GM19043 (cell line): ENCODE results near the gene PPM1G.

Experiments
- ATAC-seq: cut with Tn5 transposase; IDR thresholded peaks from one replicate; pipeline ENCODE4 v1.9.1; 2021; ENCODE audit warnings: low read depth; ENCODE audit not compliant: unreplicated experiment

Gene PPM1G

GRCh38 chr2:27420996-27421395 is 11.6 kb upstream of the PPM1G start:
- no peak for ATAC-seq

GRCh38 chr2:27416151-27416550 is 6.8 kb upstream of the PPM1G start:
- ATAC-seq: no peak

GRCh38 chr2:27412419-27413152 is 3.2 kb upstream of the PPM1G start:
- no peak for ATAC-seq

GRCh38 chr2:27408601-27409320 is 630 bp downstream of the PPM1G start:
- peak; percentile 5 for ATAC-seq

- ATAC-seq: no peak
These were observed 1.4 kb downstream of the PPM1G start for GRCh38 chr2:27407798-27408491.

- ATAC-seq: no peak
These were observed 8.8 kb downstream of the PPM1G start for GRCh38 chr2:27400348-27401135.

- no peak for ATAC-seq
These were observed 10.4 kb downstream of the PPM1G start for GRCh38 chr2:27398962-27399361.

GRCh38 chr2:27393225-27393624 is 16.2 kb downstream of the PPM1G start:
- no peak for ATAC-seq

GRCh38 chr2:27390822-27391679 is 18.3 kb downstream of the PPM1G start:
- ATAC-seq: no peak

- no peak for ATAC-seq
These were observed 27.7 kb downstream of the PPM1G start for GRCh38 chr2:27381577-27382181.

- ATAC-seq: peak; percentile 91
These were observed 28.5 kb downstream of the PPM1G start, which contains the start of gene ZNF513 for GRCh38 chr2:27380626-27381545. TSS of gene ZNF513 (minus strand) at chr2:27380734. CDS start at chr2:27380526, 208 bp downstream.

- ATAC-seq: peak; percentile 30
These were observed 29.4 kb downstream of the PPM1G start for GRCh38 chr2:27379836-27380625.

GRCh38 chr2:27379383-27379835 is 30.0 kb downstream of the PPM1G start:
- ATAC-seq: no peak

GRCh38 chr2:27378809-27379290 is 30.5 kb downstream of the PPM1G start:
- ATAC-seq: no peak

- ATAC-seq: no peak
These were observed 31.1 kb downstream of the PPM1G start for GRCh38 chr2:27378096-27378808.

GRCh38 chr2:27377618-27378095 is 31.7 kb downstream of the PPM1G start:
- no peak for ATAC-seq
